ENCODE measurements around the gene CFAP69.
"Not testable (repeated sequence)": the region's sequence is repeated elsewhere in the genome, so short reads cannot be mapped to it uniquely, and the experiment has no call there.

CFAP69 gene

GRCh38 chr7:90320014-90320413 is 75.0 kb downstream of the CFAP69 start:
- H3K9ac ChIP-seq (ENCODE audit: insufficient read length, low read depth), result no peak overlapping the region
- no peak for DNase-seq (ENCODE audit: low read depth, low spot score)
- peaks cover 45% of the 10 kb centered on the region for H3K27me3 ChIP-seq (ENCODE audit: insufficient read depth, insufficient read length)
- H3K9me3 ChIP-seq (ENCODE audit: insufficient read depth, low read length), result no peaks in the 10 kb centered on the region
- no peaks in the 10 kb centered on the region for H3K4me1 ChIP-seq (ENCODE audit: insufficient read depth, insufficient read length)
- no peaks in the 10 kb centered on the region for H3K36me3 ChIP-seq (ENCODE audit: insufficient read depth, insufficient read length, low read length)
- TF ChIP-seq ZNF274 (IDR thresholded peaks at IDR 0.05; ENCODE audit: low read depth, low read length), result no peak
- TF ChIP-seq SUZ12 (IDR thresholded peaks at IDR 0.05; ENCODE audit: extremely low read depth, insufficient read depth, insufficient read length), result no peak
- TF ChIP-seq YY1 (IDR thresholded peaks at IDR 0.05; ENCODE audit: insufficient read depth, insufficient read length), result no peak
- H3K4me3 ChIP-seq (ENCODE audit: insufficient read length, low read depth), result no peak overlapping the region

DNA sequence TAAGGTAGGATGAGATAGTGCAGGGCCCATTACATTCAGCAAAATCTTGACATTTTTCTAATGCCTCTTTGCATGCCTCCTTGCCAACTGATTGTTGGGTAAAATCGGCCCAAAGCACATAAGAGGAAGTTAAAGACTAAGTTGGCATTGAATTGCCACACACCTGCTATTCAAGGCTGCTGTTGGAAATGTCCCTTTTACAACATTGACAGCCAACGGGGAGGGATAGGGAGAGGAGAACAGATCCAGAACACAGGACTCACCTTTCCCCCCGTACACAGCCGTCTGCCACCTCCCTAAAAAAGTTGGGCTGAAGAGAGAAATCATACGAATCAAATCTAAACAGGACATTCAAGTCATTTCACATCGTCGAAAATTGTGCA is 75.4 kb downstream of the CFAP69 start:
- Histone ChIP-seq H3K27me3 (ENCODE audit: insufficient read depth, insufficient read length) (peaks cover 45% of the 10 kb centered on the region), H3K36me3 (ENCODE audit: insufficient read depth, insufficient read length, low read length) (no peaks in the 10 kb centered on the region), H3K4me3 (ENCODE audit: insufficient read length, low read depth) (peak overlapping the region; percentile 46), H3K4me1 (ENCODE audit: insufficient read depth, insufficient read length) (no peaks in the 10 kb centered on the region), H3K9me3 (ENCODE audit: insufficient read depth, low read length) (no peaks in the 10 kb centered on the region), H3K9ac (ENCODE audit: insufficient read length, low read depth) (peak overlapping the region; percentile 51)
- TF ChIP-seq SUZ12 (IDR thresholded peaks at IDR 0.05; ENCODE audit: extremely low read depth, insufficient read depth, insufficient read length) (no peak), YY1 (IDR thresholded peaks at IDR 0.05; ENCODE audit: insufficient read depth, insufficient read length) (no peak), ZNF274 (IDR thresholded peaks at IDR 0.05; ENCODE audit: low read depth, low read length) (no peak)
- no peak for DNase-seq (ENCODE audit: low read depth, low spot score)

DNA sequence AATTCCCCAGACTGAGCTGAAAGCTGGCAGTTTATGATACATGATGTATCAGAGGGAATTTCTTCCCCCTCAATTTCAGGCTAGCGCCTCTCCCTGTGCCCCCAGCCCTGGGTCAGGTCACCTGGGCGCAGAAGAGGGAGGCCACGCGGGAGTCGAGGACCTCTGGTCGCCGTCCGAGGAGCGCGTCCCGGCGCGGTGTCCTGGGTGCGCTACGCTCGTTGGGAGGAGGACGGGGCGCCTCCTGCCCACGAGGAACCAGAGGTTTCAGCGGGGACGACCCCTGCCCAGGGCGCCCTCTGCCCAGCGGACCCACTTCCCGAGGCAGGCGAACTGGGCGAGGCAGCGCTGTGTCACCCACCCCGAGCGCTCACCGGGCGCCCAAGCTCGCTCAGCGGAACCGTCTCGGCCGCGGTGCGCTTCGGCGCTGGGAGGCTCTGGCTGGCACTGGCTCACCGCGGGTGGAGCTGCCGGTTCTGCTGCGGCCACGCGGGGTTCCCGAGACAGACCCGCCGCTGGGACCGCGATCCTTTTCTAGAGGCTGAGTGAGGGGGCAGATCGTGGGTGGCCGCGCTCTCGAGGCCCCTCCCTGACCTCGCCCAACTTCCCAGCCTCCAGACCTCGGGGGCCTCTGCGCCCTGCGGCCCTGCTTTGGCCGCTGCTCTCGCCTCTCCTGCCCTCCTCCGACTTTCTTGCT is 76.0 kb downstream of the CFAP69 start, which contains the start of gene FAM237B:
FAM237B (minus strand) TSS at position 504 of the 694 bp plus-strand sequence. CDS start 1,556 bp downstream, outside the sequence.
- Histone ChIP-seq H3K9me3 (ENCODE audit: insufficient read depth, low read length) (no peaks in the 10 kb centered on the region), H3K36me3 (ENCODE audit: insufficient read depth, insufficient read length, low read length) (no peaks in the 10 kb centered on the region), H3K9ac (ENCODE audit: insufficient read length, low read depth) (peak within 1 kb of the TSS; percentile 51), H3K4me1 (ENCODE audit: insufficient read depth, insufficient read length) (no peaks in the 10 kb centered on the region), H3K27me3 (ENCODE audit: insufficient read depth, insufficient read length) (peaks cover 45% of the 10 kb centered on the region), H3K4me3 (ENCODE audit: insufficient read length, low read depth) (peak within 1 kb of the TSS; percentile 46)
- no peak for TF ChIP-seq ZNF274 (IDR thresholded peaks at IDR 0.05; ENCODE audit: low read depth, low read length)
- DNase-seq (ENCODE audit: low read depth, low spot score), result no peak

DNA sequence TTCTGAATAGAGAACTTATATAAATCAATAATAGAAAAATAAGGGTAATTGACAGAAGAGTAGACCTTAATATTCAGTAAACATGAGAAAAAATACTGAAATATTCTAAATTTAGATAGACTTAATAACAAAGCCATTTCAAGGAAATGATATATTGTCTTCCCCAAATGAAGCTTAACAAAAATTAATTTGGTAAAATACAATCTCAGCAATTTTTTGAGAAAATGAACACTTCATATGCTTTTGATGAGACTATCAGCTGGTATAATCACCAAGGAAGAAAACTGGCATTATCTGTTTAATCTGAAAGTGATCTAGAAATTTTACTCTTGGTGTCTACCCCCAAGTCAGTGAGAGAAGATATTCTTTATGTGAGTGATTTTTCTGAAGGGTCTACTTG is 77.9 kb downstream of the CFAP69 start:
- Histone ChIP-seq H3K27me3 (ENCODE audit: insufficient read depth, insufficient read length) (peaks cover 45% of the 10 kb centered on the region), H3K36me3 (ENCODE audit: insufficient read depth, insufficient read length, low read length) (no peaks in the 10 kb centered on the region), H3K4me3 (ENCODE audit: insufficient read length, low read depth) (no peak overlapping the region), H3K4me1 (ENCODE audit: insufficient read depth, insufficient read length) (no peaks in the 10 kb centered on the region), H3K9ac (ENCODE audit: insufficient read length, low read depth) (no peak overlapping the region), H3K9me3 (ENCODE audit: insufficient read depth, low read length) (no peaks in the 10 kb centered on the region)
- TF ChIP-seq ZNF274 (IDR thresholded peaks at IDR 0.05; ENCODE audit: low read depth, low read length), result no peak
- no peak for DNase-seq (ENCODE audit: low read depth, low spot score)

- H3K36me3 ChIP-seq (ENCODE audit: insufficient read depth, insufficient read length, low read length), result no peaks in the 10 kb centered on the region
- no peaks in the 10 kb centered on the region for H3K4me1 ChIP-seq (ENCODE audit: insufficient read depth, insufficient read length)
- TF ChIP-seq ZNF274 (IDR thresholded peaks at IDR 0.05; ENCODE audit: low read depth, low read length) (no peak), YY1 (IDR thresholded peaks at IDR 0.05; ENCODE audit: insufficient read depth, insufficient read length) (no peak), SUZ12 (IDR thresholded peaks at IDR 0.05; ENCODE audit: extremely low read depth, insufficient read depth, insufficient read length) (no peak)
- no peak overlapping the region for H3K4me3 ChIP-seq (ENCODE audit: insufficient read length, low read depth)
- no peaks in the 10 kb centered on the region for H3K9me3 ChIP-seq (ENCODE audit: insufficient read depth, low read length)
- no peak for DNase-seq (ENCODE audit: low read depth, low spot score)
- no peak overlapping the region for H3K9ac ChIP-seq (ENCODE audit: insufficient read length, low read depth)
- peaks cover 20% of the 10 kb centered on the region for H3K27me3 ChIP-seq (ENCODE audit: insufficient read depth, insufficient read length)
Measured at GRCh38 chr7:90326500-90326899, 81.5 kb downstream of the CFAP69 start.

- TF ChIP-seq ZNF274 (IDR thresholded peaks at IDR 0.05; ENCODE audit: low read depth, low read length) (no peak), YY1 (IDR thresholded peaks at IDR 0.05; ENCODE audit: insufficient read depth, insufficient read length) (no peak), SUZ12 (IDR thresholded peaks at IDR 0.05; ENCODE audit: extremely low read depth, insufficient read depth, insufficient read length) (no peak)
- no peak for DNase-seq (ENCODE audit: low read depth, low spot score)
Measured at GRCh38 chr7:90334193-90334843, 89.3 kb downstream of the CFAP69 start.

GRCh38 chr7:90334926-90335325 is 90.0 kb downstream of the CFAP69 start:
- H3K9ac ChIP-seq (ENCODE audit: insufficient read length, low read depth); H3K27me3 ChIP-seq (ENCODE audit: insufficient read depth, insufficient read length): not testable (repeated sequence)

More at GRCh38 chr7:90334193-90334843, 89.3 kb downstream of the CFAP69 start:
- no peaks in the 10 kb centered on the region for H3K27me3 ChIP-seq (ENCODE audit: insufficient read depth, insufficient read length)
- H3K4me3 ChIP-seq (ENCODE audit: insufficient read length, low read depth), result no peak overlapping the region
- H3K9me3 ChIP-seq (ENCODE audit: insufficient read depth, low read length), result no peaks in the 10 kb centered on the region
- H3K36me3 ChIP-seq (ENCODE audit: insufficient read depth, insufficient read length, low read length), result no peaks in the 10 kb centered on the region
- no peaks in the 10 kb centered on the region for H3K4me1 ChIP-seq (ENCODE audit: insufficient read depth, insufficient read length)
- H3K9ac ChIP-seq (ENCODE audit: insufficient read length, low read depth), result no peak overlapping the region

More at GRCh38 chr7:90334926-90335325, 90.0 kb downstream of the CFAP69 start:
- not testable (repeated sequence) for H3K4me1 ChIP-seq (ENCODE audit: insufficient read depth, insufficient read length); DNase-seq (ENCODE audit: low read depth, low spot score); H3K36me3 ChIP-seq (ENCODE audit: insufficient read depth, insufficient read length, low read length); H3K4me3 ChIP-seq (ENCODE audit: insufficient read length, low read depth); H3K9me3 ChIP-seq (ENCODE audit: insufficient read depth, low read length)
